CD14-positive monocyte (primary cell): Measurements from ENCODE around the gene TFIP11. TPM values are rescaled to one million over a fixed set of nuclear protein-coding genes. Genes with fewer than 3 reads are reported as not detected.

Experiments used
- DNase-seq, 3 donors: peaks; one replicate each; pipeline ENCODE4 v3.0.0-alpha.2; 2011 to 2022
- H2AFZ ChIP-seq: 2 replicates; pipeline ENCODE4 v1.6.0; 2012; ENCODE audit warnings: mild to moderate bottlenecking, low read depth, low read length, inconsistent platforms; ENCODE audit not compliant: insufficient read depth, poor library complexity, severe bottlenecking
- H3K27ac ChIP-seq, 2 donors: 1 replicate in 1 of 2; 2 replicates in 1 of 2; pipeline ENCODE4 v1.5.1; 2012 to 2013; ENCODE audit warnings: low read length in 2 of 2, control low read depth in 1 of 2, inconsistent platforms in 1 of 2, low read depth in 1 of 2, mild to moderate bottlenecking in 1 of 2
- H3K27me3 ChIP-seq, 2 donors: one replicate each; pipeline versions ENCODE4 v1.6.0 to v1.6.1; 2011 to 2013; ENCODE audit warnings: low read length in 2 of 2; ENCODE audit not compliant: control insufficient read depth in 2 of 2, insufficient read depth in 2 of 2
- H3K36me3 ChIP-seq, 2 donors: replicated peaks in 1 of 2; 1 replicate in 1 of 2; 2 replicates in 1 of 2; pipeline versions ENCODE4 v1.5.1 to v1.6.1; 2012 to 2013; ENCODE audit warnings: low read length in 2 of 2, control low read depth in 1 of 2, inconsistent platforms in 1 of 2, mild to moderate bottlenecking in 1 of 2; ENCODE audit not compliant: insufficient read depth in 2 of 2, control insufficient read depth in 1 of 2
- H3K4me1 ChIP-seq, 2 donors: 1 replicate in 1 of 2; 2 replicates in 1 of 2; pipeline versions ENCODE4 v1.5.1 to v1.6.1; 2012 to 2013; ENCODE audit warnings: low read length in 2 of 2, control low read depth in 1 of 2, inconsistent platforms in 1 of 2, mild to moderate bottlenecking in 1 of 2, moderate library complexity in 1 of 2; ENCODE audit not compliant: insufficient read depth in 2 of 2, control insufficient read depth in 1 of 2
- H3K4me2 ChIP-seq: replicated peaks from 2 replicates; pipeline ENCODE3; 2012; ENCODE audit warnings: low read length, moderate library complexity, mild to moderate bottlenecking; ENCODE audit not compliant: poor library complexity, severe bottlenecking; ENCODE audit errors: extremely low read depth
- H3K4me3 ChIP-seq, 3 experiments: fragments of 200-600 bp in 1 of 3; sonication (generic) in 1 of 3; replicated peaks in 1 of 3; 1 replicate in 2 of 3; 2 replicates in 1 of 3; pipeline ENCODE4 v1.5.1; 2011 to 2013; ENCODE audit warnings: low read length in 3 of 3, mild to moderate bottlenecking in 3 of 3, control low read depth in 2 of 3, low read depth in 2 of 3, inconsistent platforms in 1 of 3, moderate library complexity in 1 of 3
- H3K79me2 ChIP-seq: 2 replicates; pipeline ENCODE4 v1.6.0; 2012; ENCODE audit warnings: mild to moderate bottlenecking, control low read depth, inconsistent platforms, low read length, moderate library complexity; ENCODE audit not compliant: insufficient read depth
- H3K9ac ChIP-seq: 2 replicates; pipeline ENCODE4 v1.6.0; 2017; ENCODE audit warnings: low read length, mild to moderate bottlenecking; ENCODE audit not compliant: insufficient read depth, poor library complexity, severe bottlenecking
- H3K9me3 ChIP-seq, 2 donors: replicated peaks in 1 of 2; 1 replicate in 1 of 2; 2 replicates in 1 of 2; pipeline versions ENCODE4 v1.5.1 to v1.6.1; 2012 to 2013; ENCODE audit warnings: low read length in 2 of 2, control low read depth in 1 of 2; ENCODE audit not compliant: control insufficient read depth in 1 of 2, insufficient read depth in 1 of 2
- H4K20me1 ChIP-seq: 2 replicates; pipeline ENCODE4 v1.6.0; 2012; ENCODE audit warnings: mild to moderate bottlenecking, low read length, control low read depth, moderate library complexity; ENCODE audit not compliant: insufficient read depth
- H3K27ac Mint-ChIP-seq, 7 donors: one replicate each; pipeline ENCODE4 v1.8.0; 2020; ENCODE audit warnings: mild to moderate bottlenecking in 7 of 7, mixed read lengths in 7 of 7, moderate library complexity in 6 of 7, inconsistent platforms in 2 of 7
- H3K27me3 Mint-ChIP-seq, 3 donors: one replicate each; pipeline ENCODE4 v1.8.0; 2021 to 2022; ENCODE audit warnings: low read depth in 3 of 3, mild to moderate bottlenecking in 3 of 3, mixed read lengths in 3 of 3, moderate library complexity in 3 of 3, inconsistent platforms in 1 of 3
- H3K36me3 Mint-ChIP-seq, 2 donors: one replicate each; pipeline ENCODE4 v1.8.0; 2020; ENCODE audit warnings: mixed read lengths in 2 of 2, inconsistent platforms in 1 of 2, mild to moderate bottlenecking in 1 of 2
- H3K4me1 Mint-ChIP-seq: one replicate; pipeline ENCODE4 v1.8.0; 2020; ENCODE audit warnings: mild to moderate bottlenecking, mixed read lengths
- H3K4me3 Mint-ChIP-seq, 2 donors: one replicate each; pipeline ENCODE4 v1.8.0; 2020; ENCODE audit warnings: mild to moderate bottlenecking in 2 of 2, mixed read lengths in 2 of 2, moderate library complexity in 1 of 2
- H3K9me3 Mint-ChIP-seq, 7 donors: one replicate each; pipeline ENCODE4 v1.8.0; 2020 to 2022; ENCODE audit warnings: mixed read lengths in 7 of 7, mild to moderate bottlenecking in 6 of 7, moderate library complexity in 6 of 7, inconsistent platforms in 2 of 7
- CTCF ChIP-seq: fragments of 200-600 bp; IDR thresholded peaks from one replicate; pipeline ENCODE4 v1.8.0; 2022; ENCODE audit warnings: antibody characterized with exemption, mild to moderate bottlenecking
- WGBS: methylation state at CpG from one replicate; pipeline ENCODE4 v1.1.5; 2013; ENCODE audit warnings: missing lambda C conversion rate; ENCODE audit not compliant: insufficient coverage; 5-methylcytosine and 5-hydroxymethylcytosine counted together
- intact Hi-C, 2 donors: fragments of 100-400 bp; cut with micrococcal nuclease; formaldehyde crosslinking; loops; one replicate each; pipeline versions ENCODE4 v1.15.0 to v1.15.1; 2023
- polyA plus RNA-seq, 3 donors: library from polyadenylated mRNA; depleted of rRNA in 1 of 3; unstranded in 2 of 3; stranded (reverse) in 1 of 3; fragments of 300-500 nt in 2 of 3; fragments of >200 nt in 1 of 3; fragmentation: Illumina TruSeq in 2 of 3; gene quantifications; 1 replicate in 2 of 3; 2 replicates in 1 of 3; pipeline ENCODE4 v1.2.3, GENCODE V29; 2012 to 2021

TFIP11 gene
- polyA plus RNA-seq, 3 donors, result 10.1 to 25.5 (median 19.8) TPM

- WGBS, result no CpG with 5 or more reads among the region's 7 CpGs
- no peaks in the 10 kb centered on the region for H3K9me3 ChIP-seq
- H3K27ac ChIP-seq, result no peak overlapping the region
- intact Hi-C loops, result no loop called here
- H3K79me2 ChIP-seq, result no peaks in the 10 kb centered on the region
- Mint-ChIP-seq H3K27ac (peak overlapping the region in 4 of 7 donors; percentile 18 to 63 (median 24)), H3K9me3 (peaks cover 0 to 2% (median 0%) of the 10 kb centered on the region in 7 donors), H3K4me1 (peaks cover 17% of the 10 kb centered on the region), H3K4me3 (no peak overlapping the region), H3K36me3 (peaks cover 65 to 84% of the 10 kb centered on the region in 2 donors), H3K27me3 (peaks cover 0 to 2% (median 0%) of the 10 kb centered on the region in 3 donors)
- H2AFZ ChIP-seq, result no peak overlapping the region
- no peaks in the 10 kb centered on the region for H3K27me3 ChIP-seq
- TF ChIP-seq CTCF, result no peak
- H3K4me3 ChIP-seq, result no peak overlapping the region
- H3K4me1 ChIP-seq, result peaks cover 11 to 12% of the 10 kb centered on the region in 2 donors
- DNase-seq, result no peak
- H3K9ac ChIP-seq, result no peak overlapping the region
- H4K20me1 ChIP-seq, result no peaks in the 10 kb centered on the region
- no peak overlapping the region for H3K4me2 ChIP-seq
- H3K36me3 ChIP-seq, result peaks cover 52 to 82% of the 10 kb centered on the region in 2 donors
Observed at GRCh38 chr22:26525946-26526564, 13.8 kb upstream of the TFIP11 start.

- Mint-ChIP-seq H3K4me3 (no peak overlapping the region), H3K27me3 (peaks cover 0 to 2% (median 0%) of the 10 kb centered on the region in 3 donors), H3K9me3 (no peaks in the 10 kb centered on the region), H3K27ac (peak overlapping the region in 1 of 7 donors; percentile 70), H3K4me1 (peaks cover 11% of the 10 kb centered on the region), H3K36me3 (peaks cover 56 to 72% of the 10 kb centered on the region in 2 donors)
- Histone ChIP-seq H3K27me3 (no peaks in the 10 kb centered on the region), H3K27ac (no peak overlapping the region), H3K4me1 (peaks cover 8% of the 10 kb centered on the region in 2 donors), H2AFZ (no peak overlapping the region), H3K4me2 (no peak overlapping the region), H3K36me3 (peaks cover 43 to 71% of the 10 kb centered on the region in 2 donors), H3K9ac (no peak overlapping the region), H3K4me3 (no peak overlapping the region), H4K20me1 (no peaks in the 10 kb centered on the region), H3K9me3 (no peaks in the 10 kb centered on the region), H3K79me2 (no peaks in the 10 kb centered on the region)
- TF ChIP-seq CTCF, result no peak
- WGBS, result 100% methylated on average over 3 of the region's 4 CpGs
- intact Hi-C loops, result no loop called here
- no peak for DNase-seq
Observed at GRCh38 chr22:26524870-26525269, 12.6 kb upstream of the TFIP11 start.
